Natural killer cell (primary cell): ENCODE results near the gene PITPNB. TPM values are rescaled to one million over a fixed set of nuclear protein-coding genes. Genes with fewer than 3 reads are reported as not detected.

ENCODE experiments used
- ATAC-seq, 3 donors: fragments of 150-1000 bp in 2 of 3; fragments of 200-7000 bp in 1 of 3; cut with Tn5 transposase; 1 replicate in 1 of 3; 2 replicates in 2 of 3; pipeline ENCODE4 v1.10.0; 2021; ENCODE audit warnings: mild to moderate bottlenecking in 2 of 3, moderate library complexity in 2 of 3
- DNase-seq, 2 donors: peaks; one replicate each; pipeline versions ENCODE4 v3.0.0 to v3.0.0-alpha.2; 2013 to 2021; ENCODE audit warnings: mixed read lengths in 1 of 2
- H3K27ac ChIP-seq: one replicate; pipeline ENCODE4 v1.5.1; 2013; ENCODE audit warnings: mild to moderate bottlenecking, low read length
- H3K27me3 ChIP-seq: one replicate; pipeline ENCODE4 v1.6.1; 2013; ENCODE audit warnings: low read length; ENCODE audit not compliant: control insufficient read depth, insufficient read depth
- H3K36me3 ChIP-seq: one replicate; pipeline ENCODE4 v1.6.1; 2013; ENCODE audit warnings: low read length; ENCODE audit not compliant: control insufficient read depth, insufficient read depth
- H3K4me1 ChIP-seq: one replicate; pipeline ENCODE4 v1.6.1; 2013; ENCODE audit warnings: low read length; ENCODE audit not compliant: control insufficient read depth, insufficient read depth
- H3K4me3 ChIP-seq: one replicate; pipeline ENCODE4 v1.5.1; 2013; ENCODE audit warnings: low read length
- H3K9me3 ChIP-seq: one replicate; pipeline ENCODE4 v1.6.1; 2013; ENCODE audit warnings: low read length; ENCODE audit not compliant: control insufficient read depth, insufficient read depth
- H3K27ac Mint-ChIP-seq, 2 donors: one replicate each; pipeline ENCODE4 v1.8.0; 2022; ENCODE audit warnings: mild to moderate bottlenecking in 2 of 2, mixed read lengths in 2 of 2, moderate library complexity in 1 of 2
- H3K27me3 Mint-ChIP-seq, 2 donors: one replicate each; pipeline ENCODE4 v1.8.0; 2022; ENCODE audit warnings: low read depth in 2 of 2, mixed read lengths in 2 of 2
- H3K36me3 Mint-ChIP-seq: one replicate; pipeline ENCODE4 v1.8.0; 2022; ENCODE audit warnings: mixed read lengths
- H3K4me1 Mint-ChIP-seq, 2 donors: one replicate each; pipeline ENCODE4 v1.8.0; 2022; ENCODE audit warnings: mixed read lengths in 2 of 2
- H3K4me3 Mint-ChIP-seq: one replicate; pipeline ENCODE4 v1.8.0; 2022; ENCODE audit warnings: mild to moderate bottlenecking, moderate library complexity, mixed read lengths
- H3K9me3 Mint-ChIP-seq, 2 donors: one replicate each; pipeline ENCODE4 v1.8.0; 2022; ENCODE audit warnings: mixed read lengths in 2 of 2
- CTCF ChIP-seq: fragments of 200-600 bp; IDR thresholded peaks from one replicate; pipeline ENCODE4 v1.8.0; 2022; ENCODE audit warnings: antibody characterized with exemption
- WGBS: methylation state at CpG from one replicate; pipeline ENCODE4 v1.1.7; 2013; ENCODE audit warnings: missing lambda C conversion rate; ENCODE audit not compliant: insufficient coverage; 5-methylcytosine and 5-hydroxymethylcytosine counted together
- intact Hi-C: fragments of 100-400 bp; cut with micrococcal nuclease; formaldehyde crosslinking; loops from one replicate; pipeline ENCODE4 v1.14.2; 2022
- total RNA-seq, 4 donors: library from RNA; stranded (reverse); fragments of 120-200 nt in 1 of 4; gene quantifications; one replicate each; pipeline versions ENCODE4 v1.2.3 to v1.2.4, GENCODE V29; 2013 to 2022

The PITPNB gene
- total RNA-seq, 3 donors from 2014 or later (not counting 1 experiment from before 2014, with no cell fraction given): 58.4 to 77.7 (median 65.1) TPM

GRCh38 chr22:27961680-27962079, 42.6 kb upstream of the PITPNB start:
- Mint-ChIP-seq H3K27me3 (no peaks in the 10 kb centered on the region), H3K9me3 (no peaks in the 10 kb centered on the region), H3K36me3 (no peaks in the 10 kb centered on the region), H3K4me1 (no peaks in the 10 kb centered on the region), H3K4me3 (no peak overlapping the region), H3K27ac (no peak overlapping the region)
- no peak for ATAC-seq
- Histone ChIP-seq H3K27me3 (no peaks in the 10 kb centered on the region), H3K9me3 (no peaks in the 10 kb centered on the region), H3K4me3 (no peak overlapping the region), H3K4me1 (no peaks in the 10 kb centered on the region), H3K36me3 (no peaks in the 10 kb centered on the region), H3K27ac (no peak overlapping the region)
- DNase-seq: no peak
- WGBS: 100% methylated on average over 1 of the region's 1 CpG
- no peak for TF ChIP-seq CTCF
- intact Hi-C loops: no loop called here

- Histone ChIP-seq H3K9me3 (no peaks in the 10 kb centered on the region), H3K36me3 (no peaks in the 10 kb centered on the region), H3K4me1 (no peaks in the 10 kb centered on the region), H3K27ac (no peak overlapping the region), H3K4me3 (no peak overlapping the region), H3K27me3 (no peaks in the 10 kb centered on the region)
- TF ChIP-seq CTCF: no peak
- Mint-ChIP-seq H3K4me1 (no peaks in the 10 kb centered on the region), H3K27me3 (no peaks in the 10 kb centered on the region), H3K36me3 (no peaks in the 10 kb centered on the region), H3K27ac (no peak overlapping the region), H3K9me3 (no peaks in the 10 kb centered on the region), H3K4me3 (no peak overlapping the region)
- no peak for DNase-seq
- no peak for ATAC-seq
- WGBS: 100% methylated on average over 1 of the region's 4 CpGs
- intact Hi-C loops: no loop called here
These were observed 42.1 kb upstream of the PITPNB start for GRCh38 chr22:27961182-27961581.

GRCh38 chr22:27959335-27960090, 40.5 kb upstream of the PITPNB start:
- Histone ChIP-seq H3K36me3 (no peaks in the 10 kb centered on the region), H3K4me3 (no peak overlapping the region), H3K4me1 (no peaks in the 10 kb centered on the region), H3K27ac (no peak overlapping the region), H3K27me3 (no peaks in the 10 kb centered on the region), H3K9me3 (no peaks in the 10 kb centered on the region)
- DNase-seq (no peak), ATAC-seq (no peak)
- no peaks in the 10 kb centered on the region for H3K27me3 Mint-ChIP-seq
- 92% methylated on average over 8 of the region's 8 CpGs for WGBS
- no peaks in the 10 kb centered on the region for H3K36me3 Mint-ChIP-seq
- H3K27ac Mint-ChIP-seq: no peak overlapping the region
- no peak overlapping the region for H3K4me3 Mint-ChIP-seq
- no peaks in the 10 kb centered on the region for H3K9me3 Mint-ChIP-seq
- H3K4me1 Mint-ChIP-seq: no peaks in the 10 kb centered on the region
- no peak for TF ChIP-seq CTCF
- intact Hi-C loops: no loop called here

- Histone ChIP-seq H3K27ac (no peak overlapping the region), H3K36me3 (no peaks in the 10 kb centered on the region), H3K27me3 (no peaks in the 10 kb centered on the region), H3K4me1 (no peaks in the 10 kb centered on the region), H3K4me3 (no peak overlapping the region), H3K9me3 (no peaks in the 10 kb centered on the region)
- intact Hi-C loops: no loop called here
- Mint-ChIP-seq H3K36me3 (no peaks in the 10 kb centered on the region), H3K4me1 (no peaks in the 10 kb centered on the region), H3K9me3 (no peaks in the 10 kb centered on the region), H3K27ac (no peak overlapping the region), H3K4me3 (no peak overlapping the region), H3K27me3 (no peaks in the 10 kb centered on the region)
- no peak for TF ChIP-seq CTCF
- no peak for DNase-seq
- 86% methylated on average over 1 of the region's 3 CpGs for WGBS
- ATAC-seq: no peak
These were observed 33.7 kb upstream of the PITPNB start for GRCh38 chr22:27952779-27953178.
